Stimulated activated CD8-positive, alpha-beta memory T cell treated with anti-CD3 and anti-CD28 coated beads, Interleukin-12 subunit alpha, Interleukin-12 subunit beta, amount 100 ng/mL, for 1 hour (primary cell): ENCODE data around the gene PMS1.
"Not testable (repeated sequence)": the region's sequence is repeated elsewhere in the genome, so short reads cannot be mapped to it uniquely, and the experiment has no call there.

Source experiments
- DNase-seq: peaks from one replicate; pipeline ENCODE4 v3.0.0-alpha.2; 2020; ENCODE audit warnings: low read depth

PMS1 gene

DNA sequence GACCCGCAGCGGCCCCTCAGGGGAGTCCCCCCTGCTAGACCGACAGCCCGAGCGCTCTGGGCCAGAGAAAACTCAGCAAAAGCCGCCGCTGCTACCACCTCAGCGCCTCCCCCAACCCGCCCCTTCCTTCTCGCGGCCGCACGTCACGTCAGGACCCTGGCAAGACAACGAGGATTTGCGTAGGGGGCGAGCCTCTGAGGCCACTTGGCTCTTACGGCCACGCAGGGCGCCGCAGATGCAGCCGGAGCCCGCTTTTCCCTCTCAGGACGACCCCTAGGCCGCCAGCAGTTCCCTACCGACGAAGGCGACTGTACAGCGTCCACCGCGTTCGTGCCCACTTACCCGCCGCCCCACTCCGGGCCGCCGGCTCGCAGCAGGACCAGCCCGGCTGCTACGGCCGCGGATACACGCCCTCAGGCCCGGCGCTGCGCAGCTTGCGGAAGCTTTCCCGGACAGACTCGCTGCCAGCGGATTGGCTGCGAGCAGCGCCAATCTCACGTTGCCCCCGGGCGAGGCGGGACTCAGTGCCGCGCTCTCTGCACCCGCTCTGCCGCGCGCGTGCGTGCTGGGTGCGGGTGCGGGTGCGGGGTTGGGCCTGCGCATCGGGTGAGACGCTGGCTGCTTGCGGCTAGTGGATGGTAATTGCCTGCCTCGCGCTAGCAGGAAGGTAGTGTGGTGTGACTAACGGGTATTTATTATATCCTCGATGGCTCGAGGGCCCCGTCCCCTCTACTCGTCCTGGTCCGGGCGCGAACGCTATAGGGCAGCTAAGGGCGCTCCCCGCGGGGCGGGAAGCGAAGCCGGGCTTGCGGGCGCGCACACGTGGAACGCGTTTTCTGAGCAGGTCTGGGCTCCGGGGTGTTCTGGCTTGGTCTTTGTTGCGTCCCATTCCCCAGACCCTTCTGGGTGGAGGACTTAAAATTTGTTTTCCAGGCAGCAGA lies at the start of gene PMS1, which contains the start of gene ORMDL1:
PMS1 (plus strand) TSS at position 524 of the 941 bp plus-strand sequence. CDS start 7,360 bp downstream, outside the sequence.
ORMDL1 (minus strand) TSS at position 413 of the 941 bp plus-strand sequence. CDS start 1,744 bp downstream, outside the sequence.
- peak; percentile 89 for DNase-seq

DNA sequence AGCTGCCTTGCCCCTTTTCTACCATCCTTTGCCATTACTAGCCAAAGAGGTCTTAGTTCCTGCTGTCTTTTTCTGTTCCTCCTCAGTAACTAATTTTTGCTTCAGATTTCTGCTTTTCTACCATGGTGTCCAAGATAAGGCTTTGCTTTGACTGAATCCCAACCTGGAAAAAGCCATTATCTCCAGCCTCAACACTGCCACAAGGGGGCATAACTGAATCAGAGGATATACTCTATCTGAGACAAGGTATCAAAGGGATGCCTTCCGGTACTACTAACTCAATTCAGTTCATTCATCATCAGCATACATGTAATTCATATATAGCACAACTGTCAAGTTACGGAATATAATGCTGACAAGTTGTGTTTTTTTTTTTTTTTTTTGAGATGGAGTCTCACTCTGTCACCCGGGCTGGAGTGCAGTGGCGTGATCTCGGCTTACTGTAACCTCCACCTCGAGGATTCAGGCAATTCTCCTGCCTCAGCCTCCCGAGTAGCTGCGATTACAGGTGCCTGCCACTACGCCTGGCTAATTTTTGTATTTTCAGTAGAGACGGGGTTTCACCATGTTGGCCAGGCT lies 33.1 kb upstream of the PMS1 start:
- DNase-seq, result no peak

GRCh38 chr2:189756311-189756952 lies 27.8 kb upstream of the PMS1 start:
- DNase-seq, result no peak

DNA sequence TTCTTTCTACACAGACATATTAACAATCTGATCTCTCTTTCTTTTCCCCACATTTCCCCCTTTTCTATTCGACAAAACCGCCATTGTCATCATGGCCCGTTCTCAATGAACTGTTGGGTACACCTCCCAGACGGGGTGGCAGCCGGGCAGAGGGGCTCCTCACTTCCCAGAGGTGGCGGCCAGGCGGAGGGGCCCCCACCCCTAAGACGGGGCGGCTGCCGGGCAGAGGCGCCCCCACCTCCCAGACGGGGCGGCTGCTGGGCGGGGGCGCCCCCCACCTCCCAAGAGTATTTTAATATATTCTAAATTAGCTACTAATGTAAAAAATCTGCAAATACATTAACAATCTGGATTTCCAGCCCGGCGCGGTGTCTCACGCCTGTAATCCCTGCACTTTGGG lies 24.1 kb upstream of the PMS1 start:
- DNase-seq, result not testable (repeated sequence)

- DNase-seq, result no peak
Observed at GRCh38 chr2:189762229-189762550, 22.1 kb upstream of the PMS1 start.

GRCh38 chr2:189762551-189763298 lies 21.5 kb upstream of the PMS1 start, which contains the start of gene OSGEPL1:
Gene OSGEPL1 (minus strand): TSS chr2:189762792. CDS start chr2:189761640, 1,152 bp downstream.
- peak; percentile 85 for DNase-seq

- no peak for DNase-seq
Observed at GRCh38 chr2:189763908-189764661, 20.2 kb upstream of the PMS1 start.

- DNase-seq, result no peak
Observed at GRCh38 chr2:189770590-189771322, 13.5 kb upstream of the PMS1 start.

DNA sequence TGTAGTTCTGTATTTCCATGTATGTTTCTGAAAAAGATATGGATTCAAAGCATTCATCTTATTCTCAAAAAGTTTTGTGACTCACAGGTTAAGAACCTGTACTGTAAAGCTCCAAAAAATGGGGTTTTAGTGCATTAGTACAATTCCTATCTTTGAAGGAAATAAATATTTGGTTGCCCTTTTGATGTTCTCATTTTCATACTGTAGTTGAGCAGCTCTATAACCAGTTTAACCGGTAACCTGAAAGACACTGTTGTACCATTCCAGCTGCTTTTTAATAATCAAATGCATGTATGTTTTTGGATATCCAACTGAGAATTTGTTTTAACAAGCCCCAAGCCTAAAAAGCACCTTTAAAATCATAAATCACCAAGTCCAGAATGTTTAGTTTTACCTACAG lies 12.0 kb upstream of the PMS1 start:
- DNase-seq, result no peak

DNA sequence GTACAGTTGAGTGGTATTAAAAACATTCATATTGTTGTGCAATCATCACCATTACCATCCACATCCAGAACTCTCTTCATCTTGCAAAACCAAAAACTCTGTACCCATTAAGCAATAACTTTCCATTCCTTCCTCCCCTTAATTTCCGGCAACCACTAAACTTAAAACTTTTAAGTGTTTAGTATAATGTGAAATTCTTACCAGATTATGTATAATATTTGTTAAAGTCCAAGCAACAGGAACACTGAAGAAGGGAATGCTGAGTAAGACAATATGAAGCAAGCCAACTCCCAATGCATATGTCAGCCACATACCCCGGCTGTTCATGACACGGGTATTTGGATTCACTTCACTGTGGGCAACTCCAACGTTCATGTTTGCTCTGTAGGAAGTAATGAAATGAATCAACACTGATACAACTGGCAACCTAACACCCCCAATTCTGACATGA lies 2.0 kb upstream of the PMS1 start:
- no peak for DNase-seq

GRCh38 chr2:189783451-189783926 lies 761 bp upstream of the PMS1 start:
- no peak for DNase-seq

- DNase-seq, result no peak
Observed at GRCh38 chr2:189791338-189792042, 7.2 kb downstream of the PMS1 start.

DNA sequence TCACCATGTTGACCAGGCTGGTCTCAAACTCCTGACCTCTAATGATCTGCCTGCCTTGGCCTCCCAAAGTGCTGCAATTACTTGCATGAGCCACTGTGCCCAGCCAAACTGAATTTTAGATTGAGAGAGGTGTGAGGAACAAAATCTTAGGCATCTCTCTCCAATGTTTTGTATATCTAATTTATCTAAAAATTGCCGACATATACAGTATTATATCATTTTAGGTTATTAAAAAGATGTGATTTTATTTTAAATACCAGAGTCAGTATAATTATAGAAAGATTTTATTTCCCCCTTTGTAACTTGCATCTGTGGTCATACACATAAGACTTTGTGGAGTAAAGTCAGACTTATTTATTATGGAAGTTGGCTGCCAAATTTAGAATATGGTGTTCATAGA lies 10.1 kb downstream of the PMS1 start:
- no peak for DNase-seq

- no peak for DNase-seq
Observed at GRCh38 chr2:189797902-189798301, 13.7 kb downstream of the PMS1 start.

DNA sequence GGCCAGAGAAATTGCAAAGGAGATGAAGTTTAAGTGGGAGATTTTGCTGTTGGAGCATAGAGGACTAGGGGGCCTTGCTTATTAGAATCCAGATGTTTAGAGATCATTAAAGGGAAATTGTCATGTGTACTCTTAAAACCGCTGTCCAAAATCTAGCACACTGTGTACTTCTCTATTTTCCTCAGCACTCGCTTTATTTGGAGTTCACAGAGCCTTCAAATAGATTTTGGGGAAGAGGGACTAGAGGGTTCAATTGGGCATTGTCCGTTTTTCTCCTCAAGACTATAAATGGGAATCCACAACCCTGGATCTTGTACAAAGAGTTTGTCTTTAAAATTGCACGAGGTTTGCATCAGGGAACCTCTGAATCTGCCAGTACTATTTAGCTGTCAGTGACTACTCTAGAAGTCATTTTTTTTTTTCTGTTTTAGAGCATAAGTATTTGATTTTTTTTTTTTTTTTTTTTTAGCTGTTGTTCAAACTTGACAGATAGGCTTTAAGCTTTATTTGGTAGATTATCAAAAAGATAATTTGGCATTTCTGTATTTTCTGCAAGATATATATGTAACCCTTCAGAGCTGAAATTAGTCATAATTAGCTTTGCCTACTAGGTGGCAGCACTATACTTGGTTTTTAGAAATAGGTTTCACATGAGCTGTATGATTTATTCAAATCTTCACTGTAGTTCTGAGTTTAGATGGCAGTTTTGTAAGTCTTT lies 14.2 kb downstream of the PMS1 start:
- no peak for DNase-seq

DNA sequence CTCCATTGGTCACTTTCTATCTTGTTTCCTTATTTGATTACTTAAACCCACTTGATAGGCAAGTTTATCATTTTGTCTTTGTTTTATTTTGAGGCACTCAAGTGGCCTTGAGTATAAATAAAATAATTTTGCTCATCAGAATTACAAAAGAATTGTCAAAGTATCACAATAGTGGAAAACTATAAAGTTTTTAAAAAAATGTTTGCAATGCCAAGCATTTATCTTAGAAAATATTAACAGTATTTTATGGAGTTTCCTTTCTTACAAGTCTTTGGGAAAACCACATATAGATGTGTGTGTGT lies 14.7 kb downstream of the PMS1 start:
- no peak for DNase-seq

- DNase-seq, result no peak
Observed at GRCh38 chr2:189799531-189799930, 15.3 kb downstream of the PMS1 start.

DNA sequence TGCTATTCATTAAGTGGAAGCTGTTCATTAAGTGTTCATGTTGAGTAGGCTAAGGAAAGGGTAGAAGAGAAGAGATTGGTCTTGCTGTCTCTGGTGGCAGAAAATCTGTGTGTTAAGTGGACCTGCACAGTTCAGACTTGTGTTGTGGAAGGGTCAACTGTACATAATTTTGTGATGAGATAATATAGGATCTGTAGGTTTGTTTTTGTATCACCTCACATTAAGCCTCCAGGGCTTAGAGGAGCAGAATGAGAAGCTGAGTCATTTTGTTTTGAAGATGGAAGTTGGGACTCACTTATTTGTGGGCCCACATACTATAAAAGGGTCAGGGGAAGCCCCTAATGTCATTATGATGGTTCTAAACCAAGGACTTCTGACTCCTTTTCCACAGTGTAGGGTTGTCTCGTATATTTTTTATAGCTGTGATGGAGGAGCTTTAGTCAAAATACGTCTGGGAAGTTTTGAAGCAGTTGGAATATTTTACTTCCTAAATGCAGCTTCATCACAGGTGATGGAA lies 18.2 kb downstream of the PMS1 start:
- DNase-seq, result no peak

- no peak for DNase-seq
Observed at GRCh38 chr2:189803431-189803830, 19.2 kb downstream of the PMS1 start.
